Measurements from ENCODE around the gene ARHGEF4.
A peak's percentile ranks its signal among the peaks of the same experiment; 100 is the strongest.

Gene ARHGEF4

DNA sequence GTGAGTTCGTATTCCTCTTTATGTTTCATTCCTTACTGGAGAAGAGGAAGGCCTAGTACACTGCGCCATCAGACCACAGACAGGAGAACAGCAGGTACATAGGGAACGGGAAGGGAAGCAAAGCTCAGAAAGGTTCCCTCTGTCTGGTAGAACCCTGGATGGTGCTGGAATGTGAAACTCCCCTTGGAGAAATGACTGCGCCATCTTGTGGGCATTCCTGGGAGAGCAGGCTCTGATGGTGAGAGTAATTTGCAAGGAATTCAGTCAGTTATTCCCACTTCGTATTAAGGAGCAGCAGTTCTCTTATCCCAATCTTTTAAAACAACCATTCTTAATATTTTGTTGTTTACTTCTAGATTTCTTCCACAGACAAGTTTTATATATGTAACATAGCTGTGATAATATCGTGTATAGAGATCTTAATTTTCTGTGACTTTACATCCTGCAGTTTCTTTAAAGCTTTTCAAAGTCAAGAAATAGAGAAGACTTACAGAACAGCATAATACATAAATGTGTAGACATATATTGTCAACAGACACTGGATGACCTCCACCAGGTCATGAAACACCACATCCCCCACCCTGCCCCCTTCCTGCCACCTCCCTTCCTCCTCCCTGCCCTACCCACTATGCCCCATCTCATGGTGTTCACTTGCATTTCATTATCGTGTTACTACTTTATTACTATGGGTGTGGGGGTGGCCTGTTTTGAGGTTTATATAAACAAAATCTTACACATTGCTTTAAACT lies 83.9 kb downstream of the ARHGEF4 start:
- peak; percentile 56 for DNase-seq

DNA sequence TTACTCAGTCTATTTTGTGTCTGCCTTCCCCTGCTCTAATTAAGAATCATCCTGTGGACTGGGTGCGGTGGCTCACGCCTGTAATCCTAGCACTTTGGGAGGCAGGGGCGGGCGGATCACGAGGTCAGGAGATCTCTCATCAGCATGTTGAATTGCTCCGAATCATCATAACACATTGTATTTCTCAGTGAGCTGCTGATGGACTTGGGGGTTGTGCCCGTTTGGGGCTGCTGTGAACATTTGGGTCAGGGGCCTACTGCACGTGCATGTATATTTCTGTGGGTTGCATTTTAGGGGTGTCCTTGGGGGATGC lies 84.4 kb downstream of the ARHGEF4 start:
- no peak for DNase-seq

DNA sequence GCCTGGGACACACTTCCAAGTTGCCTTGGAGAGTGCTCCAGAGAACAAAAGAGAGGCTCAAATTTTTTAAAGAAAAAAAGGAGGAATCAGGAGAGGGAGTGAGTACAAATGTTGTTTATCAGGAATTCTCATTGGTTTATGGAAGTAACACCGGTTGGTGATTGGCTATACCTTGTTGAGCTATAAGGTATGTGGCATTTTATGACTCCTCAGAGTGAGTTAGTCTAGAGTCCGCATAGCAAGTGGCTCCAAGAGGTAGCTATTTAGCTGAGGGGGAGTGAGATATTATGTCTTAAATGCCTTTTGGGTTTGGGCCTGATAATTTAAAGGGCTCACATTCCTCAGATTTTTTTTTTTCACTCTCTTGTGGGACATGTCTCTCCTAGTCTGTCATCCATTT lies 85.7 kb downstream of the ARHGEF4 start:
- DNase-seq: no peak

DNA sequence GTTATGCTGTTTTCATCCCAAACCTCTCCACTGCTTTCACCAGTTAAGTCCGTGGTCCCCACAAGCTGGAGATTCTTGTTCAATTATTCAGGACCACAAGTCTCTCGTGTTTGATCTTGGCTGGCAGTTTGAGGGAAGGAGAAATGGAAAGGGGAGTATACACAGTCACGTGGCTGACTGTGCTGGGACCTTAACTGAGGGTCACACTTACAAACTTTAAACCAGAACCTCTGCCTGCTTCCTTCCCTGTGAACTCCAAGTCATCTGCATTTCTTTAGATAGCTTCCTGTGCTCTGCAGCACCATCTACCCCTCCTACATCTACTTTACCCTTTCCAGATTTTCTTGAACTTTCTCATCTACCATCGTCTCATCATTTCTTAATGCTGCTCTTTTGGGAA lies 91.7 kb downstream of the ARHGEF4 start:
- DNase-seq: no peak

DNA sequence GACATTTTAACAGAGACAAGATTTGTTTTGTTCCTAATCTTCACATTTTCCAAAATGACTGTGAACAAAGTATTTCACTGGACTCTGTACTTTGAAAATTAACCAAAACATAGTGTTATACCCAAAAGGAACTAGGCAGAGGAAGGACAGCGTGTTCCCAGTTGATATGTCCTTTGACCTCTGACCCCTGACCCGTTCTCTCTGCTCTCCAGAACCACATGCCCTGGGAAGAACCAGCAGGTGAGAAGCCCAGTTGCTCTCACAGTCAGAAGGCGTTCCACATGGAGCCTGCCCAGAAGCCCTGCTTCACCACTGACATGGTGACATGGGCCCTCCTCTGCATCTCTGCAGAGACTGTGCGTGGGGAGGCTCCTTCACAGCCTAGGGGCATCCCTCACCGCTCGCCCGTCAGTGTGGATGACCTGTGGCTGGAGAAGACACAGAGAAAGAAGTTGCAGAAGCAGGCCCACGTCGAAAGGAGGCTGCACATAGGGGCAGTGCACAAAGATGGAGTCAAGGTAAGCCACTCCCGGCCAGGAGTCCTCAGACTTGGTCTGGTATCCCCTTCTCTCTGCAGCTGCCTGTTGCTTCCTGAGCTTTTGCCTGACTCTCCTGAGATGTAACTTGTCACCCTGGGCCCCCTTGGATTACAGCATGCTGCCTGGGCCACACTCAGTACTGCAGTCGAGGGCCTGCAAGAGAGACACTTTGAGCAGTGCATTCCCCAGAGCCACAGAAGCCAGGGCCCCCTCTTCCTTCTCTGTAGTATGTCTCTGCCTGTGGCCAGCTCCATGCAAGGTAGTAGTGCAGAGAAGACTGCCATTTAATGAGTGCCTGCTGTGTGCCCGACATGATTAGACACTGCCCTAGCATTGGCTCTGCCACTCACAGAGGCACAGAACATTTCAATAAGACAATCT lies 94.3 kb downstream of the ARHGEF4 start:
- no peak for DNase-seq

DNA sequence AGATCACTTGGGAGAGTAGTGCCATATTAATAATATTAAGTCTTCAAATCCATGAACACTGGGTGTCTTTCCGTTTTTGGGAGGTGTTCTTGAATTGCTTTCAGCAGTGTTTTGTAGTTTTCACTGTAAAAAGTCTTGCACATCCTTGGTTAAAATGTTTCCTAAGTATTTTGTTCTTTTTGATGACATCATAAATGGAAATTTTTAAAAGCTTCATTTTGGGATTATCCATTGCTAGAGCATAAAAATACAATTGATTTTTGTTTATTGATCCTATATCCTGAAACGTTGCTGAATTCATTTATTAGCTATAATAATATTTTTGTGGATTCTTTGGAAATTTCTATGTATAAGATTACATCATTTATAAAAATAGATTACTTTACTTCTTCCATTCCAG lies 96.8 kb downstream of the ARHGEF4 start:
- no peak for DNase-seq

DNA sequence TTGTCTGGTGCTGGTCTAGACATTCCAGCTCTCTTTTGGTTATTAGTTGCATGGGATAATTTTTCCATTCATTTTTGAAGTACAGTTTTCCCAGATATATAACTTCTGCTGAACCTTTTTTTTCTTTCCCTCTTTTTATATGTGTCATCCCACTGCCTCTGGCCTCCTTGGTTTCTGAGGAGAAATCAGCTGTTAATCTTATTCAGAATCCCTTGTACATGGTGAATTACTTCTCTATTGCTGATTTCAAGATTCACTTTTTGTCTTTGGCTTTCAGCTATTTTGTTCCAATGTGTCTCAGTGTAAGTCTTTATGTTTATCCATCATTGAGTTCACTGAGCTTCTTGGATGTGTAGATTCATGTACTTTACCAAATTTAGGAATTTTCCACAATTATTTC lies 99.7 kb downstream of the ARHGEF4 start:
- DNase-seq: no peak

DNA sequence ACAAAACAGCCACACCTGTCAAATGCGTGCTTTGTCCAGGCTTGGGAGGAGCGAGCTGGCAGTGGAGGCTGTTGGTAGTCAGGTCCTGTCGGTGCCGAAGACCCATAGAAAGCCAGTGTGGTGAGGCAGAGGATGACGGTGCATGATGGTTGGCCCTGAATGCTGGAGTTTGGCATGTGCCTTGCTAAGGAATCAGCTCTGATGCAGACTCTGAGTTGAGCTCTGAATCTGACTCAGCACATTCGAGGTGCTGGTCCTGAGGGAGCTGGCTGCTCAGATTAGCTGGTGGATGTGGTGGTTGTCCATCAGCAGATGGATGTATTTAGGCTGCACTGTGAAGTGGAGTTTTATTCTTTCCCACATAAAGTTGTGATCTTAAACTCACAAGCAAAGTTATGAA lies 111.3 kb downstream of the ARHGEF4 start:
- DNase-seq: no peak

DNA sequence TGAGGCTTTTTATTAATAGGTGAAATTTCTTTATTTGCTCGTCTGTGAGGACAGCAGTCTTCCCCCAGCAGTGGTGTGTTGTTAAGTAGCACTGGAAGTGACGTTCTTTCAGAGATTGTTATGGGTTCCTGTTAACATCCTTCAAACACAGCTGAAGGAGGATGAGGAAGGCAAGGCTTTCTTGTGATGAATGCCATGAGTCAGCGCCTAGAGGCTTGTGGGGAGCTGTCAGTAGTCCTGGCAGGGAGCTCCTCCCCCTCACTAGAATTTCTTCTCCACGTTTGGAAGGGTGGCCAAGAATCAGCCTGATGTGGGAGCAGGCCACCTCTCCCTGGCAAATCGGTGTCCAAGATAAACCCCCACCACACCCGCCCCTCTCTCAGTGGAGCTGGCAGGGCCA lies 113.2 kb downstream of the ARHGEF4 start:
- no peak for DNase-seq

DNA sequence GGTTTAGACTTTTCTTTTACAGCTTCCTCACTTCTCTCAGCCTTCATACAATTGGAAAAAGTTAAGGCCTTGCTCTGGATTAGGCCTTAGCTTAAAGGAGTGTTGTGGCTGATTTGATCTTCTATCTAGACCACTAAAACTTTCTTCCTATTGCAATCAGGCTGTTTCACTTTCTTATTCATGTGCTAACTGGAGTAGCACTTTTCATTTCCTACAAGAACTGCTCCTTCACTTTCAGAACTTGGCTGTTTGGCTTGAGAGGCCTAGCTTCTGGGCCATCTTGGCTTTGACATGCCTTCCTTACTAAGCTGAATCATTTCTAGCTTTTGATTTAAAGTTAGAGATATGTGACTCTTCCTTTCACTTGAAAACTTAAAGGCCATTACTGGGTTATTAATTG lies 114.3 kb downstream of the ARHGEF4 start:
- no peak for DNase-seq

DNA sequence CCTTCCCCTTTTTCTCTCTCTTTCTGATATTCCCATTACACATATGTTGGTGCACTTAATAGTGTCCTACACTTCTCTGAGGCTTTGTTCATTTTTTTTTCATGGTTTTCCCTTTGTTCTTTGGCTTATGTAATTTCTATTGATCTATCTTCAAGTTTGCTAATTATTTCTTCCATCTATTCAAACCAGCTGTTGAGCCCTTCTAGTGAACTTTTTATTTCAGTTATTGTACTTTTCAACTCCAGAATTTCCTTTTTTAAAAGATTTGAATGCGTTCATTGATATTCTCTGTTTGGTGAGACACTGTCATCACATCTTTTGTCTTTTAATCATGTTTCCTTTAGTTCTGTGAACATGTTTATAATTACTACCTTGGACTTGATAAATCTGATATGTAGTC lies 118.2 kb downstream of the ARHGEF4 start:
- DNase-seq: no peak

DNA sequence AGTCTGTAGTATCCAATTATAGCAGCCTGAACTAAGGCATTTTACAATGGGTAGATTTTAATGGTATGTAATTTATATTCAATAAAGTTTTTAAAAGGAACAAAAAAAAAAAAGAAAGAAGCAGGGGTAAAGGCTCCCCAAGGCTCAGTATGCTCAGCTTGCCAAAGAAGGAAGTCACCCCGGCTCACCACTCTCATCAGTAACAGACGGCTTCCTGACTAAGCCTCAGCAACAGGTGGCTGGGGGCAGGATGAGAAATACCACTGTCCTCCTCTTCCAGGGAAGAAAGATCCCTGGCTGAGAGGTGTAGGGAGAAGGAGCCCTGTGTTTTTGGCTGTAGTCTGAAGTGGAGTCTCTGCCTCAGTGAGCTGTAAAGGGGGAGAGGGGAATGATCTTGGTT lies 121.2 kb downstream of the ARHGEF4 start:
- no peak for DNase-seq

DNA sequence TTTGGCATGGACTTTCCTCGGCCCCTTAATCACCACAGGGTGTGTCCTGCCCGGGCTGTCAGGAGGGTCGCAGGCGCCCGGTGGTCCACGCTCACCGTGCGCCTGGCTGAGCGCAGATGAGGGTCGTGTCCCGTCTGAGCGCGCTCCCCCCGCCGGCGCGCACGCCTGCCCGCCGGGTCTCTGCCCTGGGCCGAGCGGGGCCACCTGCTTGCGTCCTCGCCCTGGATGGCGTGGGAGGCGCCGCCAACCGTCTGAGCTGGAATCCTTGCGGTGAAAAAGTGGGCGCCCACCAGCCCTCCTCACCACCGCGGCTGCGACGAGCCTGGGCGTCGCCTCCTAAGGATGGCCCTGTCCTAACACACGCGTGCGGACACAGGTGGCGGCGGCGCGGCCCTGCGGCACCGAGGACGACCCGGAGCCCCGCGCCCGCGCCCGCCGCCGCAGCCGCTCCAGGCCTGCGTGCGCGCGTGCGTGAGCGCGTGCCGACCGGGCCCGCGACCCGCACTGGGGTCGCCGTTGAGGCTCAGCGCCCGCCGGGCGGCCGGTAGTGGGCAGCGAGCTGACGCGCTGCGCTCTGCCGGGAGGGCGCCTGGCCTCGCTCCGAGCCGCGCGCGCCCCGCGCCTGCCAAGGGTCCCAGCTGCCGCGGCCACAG lies 126.6 kb downstream of the ARHGEF4 start:
- DNase-seq: no peak

DNA sequence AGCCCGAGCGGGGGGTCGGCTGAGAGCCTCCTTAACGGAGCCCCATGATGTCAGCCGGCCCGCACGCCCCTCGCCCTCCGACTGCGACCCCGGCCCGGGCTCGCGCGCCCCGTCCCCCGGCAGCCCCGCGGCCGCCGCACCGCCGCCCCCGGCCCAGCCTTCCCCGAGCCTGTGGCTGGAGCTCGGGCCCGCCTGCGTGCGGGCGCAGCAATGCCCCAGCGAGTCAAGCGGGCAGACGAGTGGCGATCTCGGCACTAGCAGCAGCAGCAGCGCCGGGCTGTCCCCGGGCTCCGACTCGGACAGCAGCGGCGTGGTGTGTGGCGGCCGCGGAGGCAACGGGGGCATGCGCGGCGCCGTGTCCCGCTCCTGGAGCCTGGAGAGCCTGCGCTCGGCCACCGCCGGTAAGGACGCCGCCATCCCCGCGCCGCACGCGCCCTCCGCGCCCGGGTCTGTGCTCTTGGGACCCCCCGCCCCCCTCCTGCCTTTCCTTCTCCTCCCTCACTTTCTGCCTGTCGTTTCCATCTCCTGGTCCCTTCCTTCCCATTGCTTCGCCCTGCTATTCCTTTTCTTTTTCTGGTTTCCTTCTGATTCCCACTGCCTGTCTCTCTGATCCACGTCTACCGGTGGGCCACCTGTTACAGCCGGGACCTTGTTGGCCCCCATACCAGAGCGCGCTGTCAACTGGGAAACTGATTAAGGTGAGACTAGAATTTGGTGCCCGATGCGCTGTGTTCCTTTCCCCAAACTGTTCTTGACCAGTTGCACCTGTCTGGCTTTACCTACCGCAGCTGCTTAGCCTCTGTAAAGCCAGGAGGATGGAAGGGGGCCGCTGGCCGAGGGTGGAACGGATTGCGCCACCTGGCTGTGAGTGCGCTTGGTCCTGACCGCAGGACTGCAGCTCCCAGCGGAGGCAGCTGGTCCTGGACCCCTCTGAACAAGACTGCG lies 127.4 kb downstream of the ARHGEF4 start:
- DNase-seq: no peak

DNA sequence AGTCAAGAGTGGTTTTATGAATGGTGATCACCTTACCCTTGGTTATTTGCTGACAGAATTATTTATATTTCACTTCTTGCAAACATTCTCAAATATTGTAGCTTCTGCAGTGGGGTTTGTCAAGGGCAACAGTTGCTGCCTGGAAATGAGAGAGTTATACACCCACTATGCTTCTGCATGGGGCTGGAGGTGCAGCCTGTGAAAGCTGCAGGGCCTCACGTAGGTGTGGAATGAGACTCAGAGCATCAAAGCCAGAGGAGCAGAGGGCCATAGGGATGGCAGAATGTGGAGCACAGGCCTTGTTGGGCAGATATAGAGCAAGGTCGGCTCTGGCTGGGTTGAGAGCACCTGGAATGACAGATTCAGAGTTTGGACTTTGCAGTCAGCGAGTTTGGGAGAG lies 128.2 kb downstream of the ARHGEF4 start:
- DNase-seq: no peak

DNA sequence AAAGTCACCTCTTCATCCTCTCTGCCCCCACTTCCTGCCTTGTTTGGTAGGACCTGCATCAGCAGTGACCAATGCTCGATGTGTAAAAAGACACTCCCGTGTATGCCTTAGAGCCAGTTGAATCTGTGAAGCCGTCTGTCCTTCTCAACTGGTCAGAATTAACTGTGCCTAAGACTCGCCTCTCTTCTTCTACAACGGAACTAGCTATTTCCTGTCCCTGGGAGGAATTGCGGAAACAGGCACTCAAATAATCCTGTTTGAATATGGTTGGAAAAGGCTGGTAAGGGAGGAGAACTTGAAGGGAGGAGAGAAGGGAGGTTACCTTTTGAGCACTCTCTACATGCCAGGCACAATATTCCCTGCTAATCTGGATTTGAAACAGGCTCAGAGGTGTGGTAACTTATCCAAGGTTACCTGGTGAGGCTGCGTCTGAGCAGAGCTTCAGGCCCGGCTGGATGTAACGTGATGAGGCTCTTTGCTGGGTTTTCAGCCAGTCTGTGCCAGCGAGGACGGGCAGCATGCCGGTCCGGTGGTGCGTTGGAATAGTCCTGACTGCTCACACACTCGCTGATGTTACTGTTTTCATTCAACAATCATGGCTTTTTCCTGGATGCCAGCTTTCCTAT lies 129.5 kb downstream of the ARHGEF4 start:
- DNase-seq: no peak

DNA sequence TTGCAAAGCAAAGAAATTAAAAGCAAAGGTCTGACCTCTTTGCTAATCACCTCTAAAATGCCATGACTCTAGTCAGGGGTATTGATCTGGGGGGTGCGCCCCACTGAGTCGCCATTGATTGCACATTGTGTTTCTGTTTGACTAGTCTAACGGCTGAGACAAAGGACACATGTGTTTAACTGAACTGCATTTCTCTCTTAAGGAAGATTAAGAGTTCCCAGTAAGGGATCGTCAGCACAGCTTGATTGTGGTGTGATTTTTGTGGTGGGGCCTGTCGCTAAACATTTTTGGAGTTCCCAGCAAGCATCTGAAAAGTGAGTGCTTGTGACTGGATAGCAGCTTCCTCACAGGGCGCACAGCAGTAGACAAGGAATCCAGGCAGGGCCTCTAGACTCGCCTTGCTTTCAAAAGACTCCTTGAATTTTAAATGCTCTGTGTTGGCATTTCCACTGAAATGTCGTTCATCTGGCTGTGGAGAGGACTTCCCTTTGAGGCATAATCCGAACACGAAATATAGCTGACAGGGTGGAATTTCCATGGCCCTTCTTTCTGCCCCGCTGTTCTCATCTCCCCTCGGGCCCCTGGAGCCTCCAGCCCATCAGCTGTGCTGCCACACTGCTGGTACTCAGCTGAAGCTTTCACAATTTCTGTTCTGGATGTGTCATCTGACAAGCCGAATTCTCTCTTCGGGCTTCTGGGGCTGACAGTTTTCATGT lies 130.2 kb downstream of the ARHGEF4 start:
- no peak for DNase-seq

DNA sequence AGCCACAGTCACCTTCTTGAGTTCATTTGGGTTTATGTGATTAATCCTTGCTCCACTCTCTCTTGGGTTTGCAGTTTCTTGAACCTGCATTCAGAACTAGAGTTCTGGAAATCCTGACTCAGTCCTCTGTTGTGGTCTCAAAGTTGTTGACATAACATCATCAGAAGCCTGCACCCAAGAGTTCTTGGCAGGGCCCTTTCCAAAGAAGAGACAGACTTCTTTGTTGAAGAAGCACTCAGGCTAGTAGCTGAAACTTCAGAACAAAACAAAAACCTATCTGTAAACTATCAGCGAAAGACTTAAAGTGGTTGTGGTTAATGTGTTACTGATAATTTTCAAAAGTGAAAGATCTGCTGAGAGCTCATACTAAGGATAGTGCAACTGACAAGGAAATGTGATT lies 135.7 kb downstream of the ARHGEF4 start:
- DNase-seq: no peak

DNA sequence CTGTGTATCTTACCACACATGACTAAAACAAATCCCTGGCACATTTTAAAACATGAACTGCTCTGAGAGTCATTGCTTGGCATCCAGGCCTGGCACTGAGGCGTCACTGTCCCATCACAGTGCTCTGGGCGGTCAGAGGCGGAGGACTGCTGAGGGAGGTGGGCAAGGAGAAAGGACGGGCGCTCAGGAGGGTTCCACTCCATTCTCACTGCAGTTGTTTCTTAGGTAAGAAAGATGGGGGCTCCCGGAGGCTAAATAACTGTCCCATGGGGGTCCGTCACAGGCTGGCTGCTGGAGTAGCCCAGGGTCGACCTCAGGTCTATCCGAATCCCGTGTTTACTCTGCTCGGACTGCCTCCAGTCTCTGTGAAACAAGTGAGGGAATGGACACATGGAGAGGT lies 139.0 kb downstream of the ARHGEF4 start:
- no peak for DNase-seq

DNA sequence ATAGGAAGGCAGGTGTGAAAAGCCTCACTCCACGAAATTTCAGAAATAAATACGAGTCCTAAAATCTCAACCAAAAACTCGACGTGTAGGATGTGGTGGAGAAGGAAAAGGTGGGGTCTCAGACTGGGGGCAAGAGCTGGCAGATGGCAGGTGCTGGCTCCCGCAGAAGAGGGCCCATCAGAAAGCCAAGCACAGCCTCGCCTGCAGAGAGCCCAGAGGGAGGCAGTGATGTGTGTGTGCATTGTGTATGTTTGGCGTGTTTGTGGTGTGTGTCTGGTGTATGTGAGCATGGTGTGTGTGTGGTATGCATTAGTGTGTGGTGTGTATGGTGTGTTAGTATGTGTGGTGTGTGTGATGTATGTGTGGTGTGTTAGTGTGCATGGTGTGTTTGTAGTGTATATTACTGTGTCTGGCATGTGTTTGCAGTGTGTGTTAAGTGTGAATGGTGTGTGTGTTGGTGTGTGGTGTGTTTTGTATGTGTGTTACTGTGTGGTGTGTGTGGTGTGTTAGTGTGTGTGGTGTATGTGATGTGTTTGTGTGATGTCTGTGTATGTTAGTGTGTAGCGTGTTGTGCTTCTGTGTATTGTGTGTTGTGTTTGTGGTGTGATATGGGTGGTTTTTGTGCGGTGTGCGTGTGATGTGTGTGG lies 140.0 kb downstream of the ARHGEF4 start:
- DNase-seq: no peak

DNA sequence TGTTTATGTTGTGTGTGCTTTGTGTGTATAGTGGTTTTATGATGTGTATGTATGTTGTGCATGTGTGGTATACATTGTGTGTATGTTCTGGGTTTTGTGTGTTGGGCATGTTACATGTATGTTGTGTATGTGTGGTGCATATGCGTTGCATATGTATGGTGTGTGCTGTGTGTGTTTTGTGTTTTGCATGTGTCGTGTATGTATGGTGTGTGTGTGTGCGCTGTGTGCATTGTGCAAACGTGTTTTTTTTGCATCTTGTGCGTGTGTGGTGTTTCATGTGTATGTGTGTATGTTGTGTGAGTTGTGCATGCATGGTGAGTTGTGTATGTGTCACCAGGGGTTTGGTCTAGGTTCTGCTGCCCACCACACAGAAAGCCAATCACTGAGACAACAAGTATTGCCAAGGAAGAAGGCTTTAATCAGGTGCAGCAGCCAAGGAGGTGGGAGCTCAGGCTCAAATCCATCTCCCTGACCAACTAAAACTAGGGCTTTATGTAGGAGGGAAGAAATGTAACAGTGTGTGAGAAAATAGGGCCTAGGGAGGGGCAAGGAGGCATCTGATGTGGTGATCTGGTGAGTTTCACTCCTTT lies 140.8 kb downstream of the ARHGEF4 start:
- no peak for DNase-seq

All from hematopoietic multipotent progenitor cell treated with erythropoietin and hydrocortisone succinate and interleukin-3 and kit ligand, for 8 days (in vitro differentiated cells).